Activated naive CD4-positive, alpha-beta T cell treated with anti-CD3 and anti-CD28 coated beads, Interleukin-2, amount 10 ng/mL, durations not matched to agents 7 days and 5 days (primary cell): Measurements from ENCODE around the gene ZBTB20.

Experiments used
- CTCF ChIA-PET: fragments of 350-600 bp; sonication (Branson Sonifier 250); formaldehyde crosslinking; loops from one replicate; lab custom pipeline; 2021; ENCODE audit warnings: antibody characterized with exemption; lab: Charles Lee
- DNase-seq: peaks from one replicate; pipeline ENCODE4 v3.0.0-alpha.2; 2020
- H3K27ac Mint-ChIP-seq: one replicate; pipeline ENCODE4 v1.8.0; 2021; ENCODE audit warnings: mild to moderate bottlenecking, moderate library complexity, mixed read lengths
- H3K27me3 Mint-ChIP-seq: one replicate; pipeline ENCODE4 v1.8.0; 2021; ENCODE audit warnings: mild to moderate bottlenecking, mixed read lengths
- H3K36me3 Mint-ChIP-seq: one replicate; pipeline ENCODE4 v1.8.0; 2021; ENCODE audit warnings: mixed read lengths
- H3K4me1 Mint-ChIP-seq: one replicate; pipeline ENCODE4 v1.8.0; 2021; ENCODE audit warnings: mixed read lengths
- H3K4me3 Mint-ChIP-seq: one replicate; pipeline ENCODE4 v1.8.0; 2021; ENCODE audit warnings: mild to moderate bottlenecking, moderate library complexity, mixed read lengths
- H3K9me3 Mint-ChIP-seq: one replicate; pipeline ENCODE4 v1.8.0; 2021; ENCODE audit warnings: mixed read lengths

Gene ZBTB20

DNA sequence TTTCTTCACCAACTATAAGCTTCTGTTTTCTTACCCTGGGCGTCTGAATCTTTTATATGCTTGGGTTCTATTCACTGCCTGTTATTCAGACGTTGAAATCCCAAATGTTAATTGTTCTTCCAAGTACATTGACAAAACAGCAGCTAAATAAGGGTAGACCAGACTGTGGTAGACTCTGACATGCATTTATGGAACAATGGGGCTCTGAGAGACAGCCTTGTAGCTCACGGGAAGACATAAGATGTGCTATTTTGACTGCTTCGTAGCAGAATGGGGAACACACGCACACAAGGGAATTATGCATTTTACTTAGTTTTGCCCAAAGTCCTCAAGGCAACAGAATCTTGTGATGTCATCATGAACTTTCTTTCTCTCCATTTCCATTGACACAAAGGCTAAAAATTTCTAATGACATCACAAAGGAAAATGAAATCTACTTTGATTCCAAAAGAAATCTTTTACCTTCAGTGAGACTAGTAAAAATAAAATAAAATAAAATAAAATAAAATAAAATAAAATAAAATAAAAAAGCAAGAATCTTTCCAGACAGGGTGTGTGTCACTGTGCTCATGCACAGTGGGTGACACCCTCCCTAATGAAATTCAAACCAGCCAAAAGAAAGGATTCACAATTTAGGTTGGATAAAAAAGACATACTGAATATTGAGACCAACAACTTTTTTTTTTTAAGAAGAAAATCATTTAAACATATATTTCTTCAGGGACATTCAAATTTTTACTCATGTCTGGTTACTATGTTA is 346.6 kb downstream of the ZBTB20 start:
- Mint-ChIP-seq H3K9me3 (no peaks in the 10 kb centered on the region), H3K27ac (no peak overlapping the region), H3K36me3 (peaks cover 3% of the 10 kb centered on the region), H3K4me1 (peaks cover 2% of the 10 kb centered on the region), H3K4me3 (no peak overlapping the region), H3K27me3 (no peaks in the 10 kb centered on the region)
- no peak for DNase-seq
- CTCF ChIA-PET: interaction anchor here (0.8 kb wide), 1 partner anchor 27 kb away, joined by 3 read pairs; no protein-coding TSS in a partner anchor

DNA sequence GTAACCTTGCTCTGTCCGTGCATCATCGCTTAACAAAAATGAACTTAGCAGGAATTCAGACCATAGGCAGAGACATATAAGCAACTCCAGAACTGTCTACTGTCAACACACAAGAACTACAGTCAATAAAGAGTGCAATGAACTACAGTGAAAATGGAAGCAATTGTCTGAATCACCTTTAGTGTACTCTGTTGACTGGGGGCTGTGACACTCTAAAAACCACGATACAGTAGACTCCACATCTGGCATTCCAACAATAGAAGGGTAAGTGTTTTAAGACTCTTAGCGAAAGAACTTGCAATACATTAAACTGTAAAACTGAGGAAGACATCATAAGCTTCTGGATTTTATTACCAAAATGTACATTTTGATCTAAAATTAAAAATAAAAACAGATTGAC is 347.3 kb downstream of the ZBTB20 start:
- Mint-ChIP-seq H3K27me3 (no peaks in the 10 kb centered on the region), H3K27ac (no peak overlapping the region), H3K4me3 (no peak overlapping the region), H3K4me1 (peaks cover 2% of the 10 kb centered on the region), H3K9me3 (no peaks in the 10 kb centered on the region), H3K36me3 (peaks cover 3% of the 10 kb centered on the region)
- no peak for DNase-seq
- CTCF ChIA-PET: interaction anchor here (0.8 kb wide), 1 partner anchor 27 kb away, joined by 3 read pairs; no protein-coding TSS in a partner anchor

DNA sequence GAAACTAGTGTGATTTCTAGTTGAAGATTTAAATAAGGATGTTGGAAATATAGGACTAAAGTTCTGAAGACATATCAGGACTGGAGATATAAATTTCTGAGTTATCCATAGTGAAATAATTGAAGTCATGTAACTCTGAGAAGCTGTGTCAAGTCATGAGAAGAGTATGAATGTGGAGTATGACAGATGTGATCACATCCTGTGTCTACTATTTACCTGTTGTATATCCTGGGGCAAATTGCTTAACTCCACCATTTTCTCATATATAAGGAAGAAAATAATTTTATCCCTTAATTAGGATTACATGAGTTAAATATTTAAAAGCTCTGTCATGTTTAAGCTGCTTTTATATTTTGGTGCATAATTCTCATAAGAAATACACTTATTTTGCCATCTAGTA is 350.3 kb downstream of the ZBTB20 start:
- H3K4me1 Mint-ChIP-seq: no peaks in the 10 kb centered on the region
- peaks cover 3% of the 10 kb centered on the region for H3K36me3 Mint-ChIP-seq
- no peak overlapping the region for H3K27ac Mint-ChIP-seq
- DNase-seq: no peak
- no peaks in the 10 kb centered on the region for H3K27me3 Mint-ChIP-seq
- H3K4me3 Mint-ChIP-seq: no peak overlapping the region
- CTCF ChIA-PET: no interaction called here
- no peaks in the 10 kb centered on the region for H3K9me3 Mint-ChIP-seq

DNA sequence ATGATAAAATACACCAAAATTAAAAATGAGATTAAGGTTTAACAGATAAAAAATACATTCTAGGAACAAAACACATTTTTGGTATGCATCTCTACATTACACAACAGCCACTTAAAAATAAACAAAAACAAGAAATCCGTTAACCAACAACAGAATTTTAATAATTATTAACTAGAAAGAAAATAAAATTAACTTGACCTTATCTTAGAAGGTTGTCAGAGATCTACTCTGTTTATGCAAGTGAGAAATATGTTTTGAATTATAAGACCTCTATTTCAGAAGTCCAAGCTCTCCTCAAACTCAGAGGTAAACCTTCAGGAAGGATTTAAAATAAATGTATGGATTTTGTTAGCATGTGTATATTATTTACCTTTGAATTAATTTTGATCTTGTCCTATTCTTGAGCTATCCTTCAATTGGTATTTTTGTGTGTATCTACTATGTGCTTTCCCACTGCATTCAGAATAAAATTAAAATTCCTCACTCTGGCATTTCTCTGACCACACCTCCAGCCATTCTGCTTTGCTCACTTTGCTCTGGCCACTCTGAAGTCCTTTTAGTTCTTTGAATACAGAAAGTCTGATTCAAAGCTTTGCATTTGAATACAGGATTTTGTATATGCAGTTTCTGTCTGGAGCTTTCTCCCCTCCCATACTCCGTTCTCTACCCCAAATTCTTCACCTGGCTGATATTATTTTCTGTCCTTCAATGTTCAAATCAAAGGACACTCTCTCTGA is 352.0 kb downstream of the ZBTB20 start:
- CTCF ChIA-PET: interaction anchor here (0.6 kb wide), 1 partner anchor 8 kb away, joined by 4 read pairs; no protein-coding TSS in a partner anchor
- Mint-ChIP-seq H3K27me3 (no peaks in the 10 kb centered on the region), H3K4me3 (no peak overlapping the region), H3K9me3 (no peaks in the 10 kb centered on the region), H3K27ac (no peak overlapping the region), H3K4me1 (no peaks in the 10 kb centered on the region), H3K36me3 (peaks cover 3% of the 10 kb centered on the region)
- no peak for DNase-seq

DNA sequence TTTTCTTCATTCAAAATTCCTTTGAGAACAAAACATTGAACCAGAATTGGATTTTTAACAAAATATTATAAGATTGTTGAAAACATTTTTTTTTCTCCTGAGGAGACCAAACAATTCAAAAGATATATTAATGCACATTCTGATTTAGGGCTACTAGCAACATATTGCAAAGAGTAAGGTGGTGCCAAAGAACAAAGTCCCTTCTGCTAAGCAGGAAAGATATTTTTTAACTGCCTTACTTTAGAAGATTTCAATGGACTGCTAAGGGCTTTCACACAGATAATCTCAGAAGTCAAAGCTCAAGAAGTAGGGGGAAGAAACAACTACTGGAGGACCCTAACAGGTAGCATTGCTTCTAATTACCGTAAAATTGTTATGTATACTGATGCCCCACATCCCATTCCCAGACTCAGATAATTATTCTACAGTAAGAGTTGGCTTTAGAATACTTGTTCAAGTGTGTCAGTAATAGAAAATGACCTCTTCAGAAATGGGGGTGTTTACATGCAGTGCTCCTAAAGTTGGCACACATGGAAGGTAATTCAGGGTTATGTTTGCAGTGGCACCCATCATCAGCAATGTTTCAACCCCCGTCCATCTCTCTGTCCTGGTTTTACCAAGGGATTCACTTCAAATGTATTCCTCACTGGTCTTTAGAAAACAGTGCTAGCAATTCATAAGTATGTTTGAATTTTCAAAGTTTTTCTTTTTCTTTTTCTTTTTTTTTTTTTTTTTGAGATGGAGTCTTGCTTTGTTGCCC is 354.7 kb downstream of the ZBTB20 start:
- no peak for DNase-seq
- no peaks in the 10 kb centered on the region for H3K9me3 Mint-ChIP-seq
- no peak overlapping the region for H3K27ac Mint-ChIP-seq
- H3K4me1 Mint-ChIP-seq: no peaks in the 10 kb centered on the region
- CTCF ChIA-PET: no interaction called here
- H3K36me3 Mint-ChIP-seq: no peaks in the 10 kb centered on the region
- no peaks in the 10 kb centered on the region for H3K27me3 Mint-ChIP-seq
- H3K4me3 Mint-ChIP-seq: no peak overlapping the region

DNA sequence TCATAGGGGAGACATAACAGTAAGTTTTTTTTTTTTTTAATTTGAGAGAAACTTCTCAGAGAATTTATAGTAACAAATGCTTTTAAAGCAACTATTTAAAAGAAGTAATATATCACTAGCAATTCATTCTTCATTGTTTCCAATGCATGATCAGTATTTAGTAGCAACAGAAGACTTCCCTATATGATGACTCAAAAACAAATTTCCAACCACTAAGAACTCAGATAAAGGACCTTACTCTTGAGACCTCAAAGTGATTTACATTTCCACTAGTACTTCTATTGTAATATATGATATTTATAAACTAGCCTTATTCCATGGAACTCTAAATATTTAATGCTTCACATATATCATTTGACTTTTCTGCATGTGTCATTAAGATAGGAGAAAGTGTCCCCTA is 356.3 kb downstream of the ZBTB20 start:
- H3K4me3 Mint-ChIP-seq: no peak overlapping the region
- no peaks in the 10 kb centered on the region for H3K36me3 Mint-ChIP-seq
- CTCF ChIA-PET: no interaction called here
- H3K4me1 Mint-ChIP-seq: no peaks in the 10 kb centered on the region
- H3K27ac Mint-ChIP-seq: no peak overlapping the region
- H3K9me3 Mint-ChIP-seq: no peaks in the 10 kb centered on the region
- H3K27me3 Mint-ChIP-seq: no peaks in the 10 kb centered on the region
- no peak for DNase-seq

DNA sequence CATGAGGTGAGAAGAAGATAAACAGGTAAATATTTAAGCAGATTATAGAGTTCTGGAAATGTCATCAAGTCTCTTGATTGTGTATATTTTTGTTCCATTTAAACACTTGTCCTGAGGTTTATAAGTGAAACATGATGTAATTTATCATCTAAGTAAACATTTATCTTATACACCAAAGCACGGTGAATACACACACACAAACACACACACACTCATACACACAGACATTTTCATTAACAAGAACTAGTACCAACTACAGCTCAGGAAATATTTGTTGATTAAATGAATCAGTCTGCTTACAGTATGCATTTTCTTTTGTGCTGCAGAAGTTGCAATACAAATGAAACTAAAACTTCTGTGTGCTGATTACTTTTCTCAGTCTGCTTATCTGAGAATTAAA is 357.3 kb downstream of the ZBTB20 start:
- no peak overlapping the region for H3K4me3 Mint-ChIP-seq
- DNase-seq: no peak
- H3K4me1 Mint-ChIP-seq: no peaks in the 10 kb centered on the region
- H3K27ac Mint-ChIP-seq: no peak overlapping the region
- CTCF ChIA-PET: no interaction called here
- no peaks in the 10 kb centered on the region for H3K36me3 Mint-ChIP-seq
- no peaks in the 10 kb centered on the region for H3K9me3 Mint-ChIP-seq
- no peaks in the 10 kb centered on the region for H3K27me3 Mint-ChIP-seq

DNA sequence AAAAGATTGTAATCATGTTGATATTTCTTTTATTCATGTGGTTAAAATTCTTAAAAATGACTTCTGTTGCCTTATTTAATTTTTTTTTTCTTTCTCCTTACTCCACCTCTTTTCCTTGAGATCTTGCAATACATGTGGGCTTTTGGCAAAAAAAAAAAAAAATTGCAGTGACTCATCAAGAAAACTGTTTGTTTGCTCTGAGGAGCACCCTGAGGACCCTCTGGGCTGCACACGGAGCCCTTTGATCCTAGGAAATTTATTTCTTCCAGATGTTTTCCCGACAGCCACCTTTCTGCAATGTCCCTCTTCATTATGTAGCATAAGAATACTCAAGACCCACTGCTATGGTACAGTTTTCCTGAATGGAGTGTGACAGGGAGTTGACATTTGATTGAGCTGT is 371.7 kb downstream of the ZBTB20 start:
- DNase-seq: no peak
- peaks cover 19% of the 10 kb centered on the region for H3K9me3 Mint-ChIP-seq
- no peaks in the 10 kb centered on the region for H3K4me1 Mint-ChIP-seq
- CTCF ChIA-PET: no interaction called here
- H3K4me3 Mint-ChIP-seq: no peak overlapping the region
- H3K27me3 Mint-ChIP-seq: no peaks in the 10 kb centered on the region
- no peak overlapping the region for H3K27ac Mint-ChIP-seq
- peaks cover 4% of the 10 kb centered on the region for H3K36me3 Mint-ChIP-seq

DNA sequence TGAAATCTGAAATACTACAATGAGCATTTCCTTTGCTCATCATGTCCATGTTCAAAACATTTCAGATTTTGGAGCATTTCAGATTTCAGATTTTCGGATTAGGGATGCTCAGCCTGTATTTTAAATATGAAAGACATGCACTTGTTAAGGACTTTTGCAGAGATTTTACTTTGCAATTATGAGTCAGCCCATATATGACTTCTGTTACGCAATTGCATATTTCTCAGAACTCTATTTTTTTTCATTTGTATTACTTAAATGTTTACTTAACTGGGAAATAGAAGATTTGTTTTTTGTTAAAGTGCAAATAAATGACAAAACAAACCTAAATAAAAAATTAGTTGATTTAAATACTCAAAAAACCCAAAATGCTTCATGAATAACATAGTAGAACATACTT is 376.2 kb downstream of the ZBTB20 start:
- no peak for DNase-seq
- Mint-ChIP-seq H3K9me3 (peaks cover 19% of the 10 kb centered on the region), H3K27ac (no peak overlapping the region), H3K4me1 (no peaks in the 10 kb centered on the region), H3K4me3 (no peak overlapping the region), H3K36me3 (peaks cover 4% of the 10 kb centered on the region), H3K27me3 (no peaks in the 10 kb centered on the region)
- CTCF ChIA-PET: no interaction called here

DNA sequence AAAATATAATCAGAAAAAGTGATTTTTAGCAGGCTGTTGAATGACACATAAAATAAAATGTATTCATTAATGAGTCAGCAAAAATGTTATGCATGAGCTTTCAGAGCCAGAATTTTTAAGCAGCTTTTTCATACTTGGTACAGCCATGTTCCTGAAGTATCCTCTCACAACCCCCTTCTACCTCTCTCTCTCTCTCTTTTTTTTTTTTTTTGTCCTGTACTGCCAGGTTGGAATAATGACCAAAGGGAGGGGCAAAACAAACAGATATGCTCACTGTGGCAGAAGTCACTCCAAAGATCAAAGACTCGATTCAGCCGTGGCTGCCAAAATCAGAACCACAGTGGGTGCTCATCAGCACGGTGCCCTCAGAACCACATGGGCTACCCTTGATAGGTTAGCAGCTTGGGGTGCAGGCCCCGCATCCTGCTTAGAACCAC is 383.0 kb downstream of the ZBTB20 start:
- Mint-ChIP-seq H3K36me3 (no peaks in the 10 kb centered on the region), H3K4me3 (no peak overlapping the region), H3K27me3 (no peaks in the 10 kb centered on the region), H3K4me1 (no peaks in the 10 kb centered on the region), H3K27ac (no peak overlapping the region), H3K9me3 (no peaks in the 10 kb centered on the region)
- DNase-seq: no peak
- CTCF ChIA-PET: no interaction called here

DNA sequence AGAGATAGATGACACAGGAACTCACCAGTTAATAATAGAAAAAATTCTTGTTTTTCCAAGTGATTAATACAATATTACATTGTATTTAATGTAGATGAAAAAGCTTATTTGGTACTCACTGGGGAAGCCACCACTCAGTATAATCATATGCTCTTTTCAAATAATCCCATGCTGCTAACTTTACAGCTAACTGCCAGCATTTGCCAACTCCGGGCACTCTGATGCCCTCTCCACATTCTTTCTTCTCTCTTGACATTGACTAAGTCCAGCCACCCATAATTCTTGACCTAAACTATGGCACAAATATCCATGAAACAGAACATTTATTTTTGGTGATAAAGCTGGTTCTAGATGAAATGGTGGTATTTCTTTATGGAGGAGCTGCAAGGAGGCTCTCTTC is 384.9 kb downstream of the ZBTB20 start:
- Mint-ChIP-seq H3K4me1 (no peaks in the 10 kb centered on the region), H3K4me3 (no peak overlapping the region), H3K36me3 (no peaks in the 10 kb centered on the region), H3K9me3 (no peaks in the 10 kb centered on the region), H3K27ac (no peak overlapping the region), H3K27me3 (no peaks in the 10 kb centered on the region)
- CTCF ChIA-PET: no interaction called here
- DNase-seq: no peak

DNA sequence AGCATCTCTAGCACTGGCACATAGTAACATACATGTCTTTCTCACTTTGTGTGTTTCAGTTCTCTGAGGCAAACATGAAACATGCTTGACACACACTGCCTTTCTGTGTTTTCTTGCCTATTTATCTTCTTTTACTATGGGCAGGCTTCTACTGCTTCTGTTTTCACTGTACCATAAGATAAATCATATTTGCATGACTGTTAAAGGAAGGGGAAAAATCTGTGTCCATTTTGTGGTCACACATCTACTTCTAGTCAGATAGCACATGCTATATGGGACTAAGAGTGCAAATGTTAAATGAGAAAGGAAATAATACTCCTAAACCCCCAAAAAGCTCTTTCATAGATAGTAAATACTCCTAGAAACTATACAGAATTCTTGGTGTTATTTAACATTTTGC is 386.4 kb downstream of the ZBTB20 start:
- H3K4me3 Mint-ChIP-seq: no peak overlapping the region
- no peak overlapping the region for H3K27ac Mint-ChIP-seq
- no peaks in the 10 kb centered on the region for H3K36me3 Mint-ChIP-seq
- H3K9me3 Mint-ChIP-seq: no peaks in the 10 kb centered on the region
- no peaks in the 10 kb centered on the region for H3K4me1 Mint-ChIP-seq
- CTCF ChIA-PET: no interaction called here
- H3K27me3 Mint-ChIP-seq: no peaks in the 10 kb centered on the region
- DNase-seq: no peak

DNA sequence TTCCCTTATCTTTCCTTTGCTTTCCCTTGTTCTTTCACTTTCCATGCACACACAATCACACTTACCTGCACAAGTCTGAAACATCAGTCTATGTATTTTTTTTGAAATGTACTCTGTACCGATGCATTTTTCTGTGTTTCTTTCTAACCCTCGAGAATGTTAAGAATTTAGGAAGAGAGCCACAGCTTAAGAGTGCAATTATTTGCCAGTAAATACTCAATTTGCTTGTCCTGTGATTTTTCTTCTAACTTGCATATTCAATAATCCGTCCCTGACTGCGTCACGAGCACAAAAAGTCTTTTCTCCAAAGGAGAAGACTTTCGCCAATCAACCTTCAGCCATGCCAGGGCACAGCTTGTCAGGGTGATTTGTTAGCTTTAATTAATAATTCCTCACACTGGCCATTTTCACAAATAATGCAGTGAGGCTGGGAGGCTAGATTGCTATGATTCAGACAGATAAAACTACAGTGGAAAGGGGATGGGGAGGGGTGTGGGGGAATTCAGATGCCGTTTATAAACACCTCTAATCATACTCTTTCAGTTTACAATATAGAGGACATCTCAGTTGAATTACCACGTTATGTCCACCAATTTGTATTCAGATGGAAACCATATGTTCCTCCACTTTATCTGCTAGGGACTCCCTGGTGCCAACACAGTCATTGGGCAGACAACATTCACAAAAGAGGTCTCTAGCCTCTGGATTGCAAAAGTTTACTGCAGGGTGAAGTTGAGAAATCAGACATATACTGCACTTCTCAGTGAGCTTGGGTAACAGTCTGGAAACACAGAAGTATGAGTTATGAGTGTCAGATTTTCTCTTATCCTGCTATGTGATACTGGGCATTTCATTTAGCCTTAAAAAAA is 388.0 kb downstream of the ZBTB20 start:
- H3K27me3 Mint-ChIP-seq: no peaks in the 10 kb centered on the region
- H3K4me3 Mint-ChIP-seq: no peak overlapping the region
- no peaks in the 10 kb centered on the region for H3K4me1 Mint-ChIP-seq
- H3K27ac Mint-ChIP-seq: no peak overlapping the region
- H3K9me3 Mint-ChIP-seq: no peaks in the 10 kb centered on the region
- CTCF ChIA-PET: no interaction called here
- no peaks in the 10 kb centered on the region for H3K36me3 Mint-ChIP-seq
- no peak for DNase-seq
